H1 (cell line): ENCODE results near the gene DCDC2. TPM values are rescaled to one million over a fixed set of nuclear protein-coding genes. Genes with fewer than 3 reads are reported as not detected.

Experiments used
- polyA plus RNA-seq, 7 experiments: library from polyadenylated mRNA; depleted of rRNA in 3 of 7; stranded (reverse) in 5 of 7; unstranded in 2 of 7; fragments of >200 nt in 5 of 7; fragments of 200-250 nt in 2 of 7; gene quantifications; 1 replicate in 5 of 7; 2 replicates in 1 of 7; 4 replicates in 1 of 7; pipeline versions ENCODE4 v1.2.1 to v1.2.3, GENCODE V29; 2011 to 2013; ENCODE audit warnings: missing spikeins in 2 of 7, mixed read lengths in 2 of 7
- total RNA-seq: library from RNA; stranded (reverse); fragmentation: NEBNext Ultra II Directional; extraction: Animal tissue kit (Norgen Biotek cat#: 25700); gene quantifications from 2 replicates; pipeline ENCODE4 v1.2.1, GENCODE V29; 2021
- TF ChIP-seq, protein P1 (sequence below): fragments of 300-600 bp; sonication (generic); IDR thresholded peaks from 2 replicates; pipeline ENCODE4 v1.7.1; 2012; ENCODE audit warnings: low read length, moderate library complexity, mild to moderate bottlenecking, inconsistent platforms; ENCODE audit not compliant: insufficient replicate concordance

The DCDC2 gene
- total and polyA plus RNA-seq, 2 of the 8 experiments (the other 6 are each of a cell fraction or from before 2014, with no cell fraction given), result 0.03 to 0.15 TPM

GRCh38 chr6:24322924-24323323 lies 34.9 kb downstream of the DCDC2 start (continued):
- TF ChIP-seq, protein P1, sequence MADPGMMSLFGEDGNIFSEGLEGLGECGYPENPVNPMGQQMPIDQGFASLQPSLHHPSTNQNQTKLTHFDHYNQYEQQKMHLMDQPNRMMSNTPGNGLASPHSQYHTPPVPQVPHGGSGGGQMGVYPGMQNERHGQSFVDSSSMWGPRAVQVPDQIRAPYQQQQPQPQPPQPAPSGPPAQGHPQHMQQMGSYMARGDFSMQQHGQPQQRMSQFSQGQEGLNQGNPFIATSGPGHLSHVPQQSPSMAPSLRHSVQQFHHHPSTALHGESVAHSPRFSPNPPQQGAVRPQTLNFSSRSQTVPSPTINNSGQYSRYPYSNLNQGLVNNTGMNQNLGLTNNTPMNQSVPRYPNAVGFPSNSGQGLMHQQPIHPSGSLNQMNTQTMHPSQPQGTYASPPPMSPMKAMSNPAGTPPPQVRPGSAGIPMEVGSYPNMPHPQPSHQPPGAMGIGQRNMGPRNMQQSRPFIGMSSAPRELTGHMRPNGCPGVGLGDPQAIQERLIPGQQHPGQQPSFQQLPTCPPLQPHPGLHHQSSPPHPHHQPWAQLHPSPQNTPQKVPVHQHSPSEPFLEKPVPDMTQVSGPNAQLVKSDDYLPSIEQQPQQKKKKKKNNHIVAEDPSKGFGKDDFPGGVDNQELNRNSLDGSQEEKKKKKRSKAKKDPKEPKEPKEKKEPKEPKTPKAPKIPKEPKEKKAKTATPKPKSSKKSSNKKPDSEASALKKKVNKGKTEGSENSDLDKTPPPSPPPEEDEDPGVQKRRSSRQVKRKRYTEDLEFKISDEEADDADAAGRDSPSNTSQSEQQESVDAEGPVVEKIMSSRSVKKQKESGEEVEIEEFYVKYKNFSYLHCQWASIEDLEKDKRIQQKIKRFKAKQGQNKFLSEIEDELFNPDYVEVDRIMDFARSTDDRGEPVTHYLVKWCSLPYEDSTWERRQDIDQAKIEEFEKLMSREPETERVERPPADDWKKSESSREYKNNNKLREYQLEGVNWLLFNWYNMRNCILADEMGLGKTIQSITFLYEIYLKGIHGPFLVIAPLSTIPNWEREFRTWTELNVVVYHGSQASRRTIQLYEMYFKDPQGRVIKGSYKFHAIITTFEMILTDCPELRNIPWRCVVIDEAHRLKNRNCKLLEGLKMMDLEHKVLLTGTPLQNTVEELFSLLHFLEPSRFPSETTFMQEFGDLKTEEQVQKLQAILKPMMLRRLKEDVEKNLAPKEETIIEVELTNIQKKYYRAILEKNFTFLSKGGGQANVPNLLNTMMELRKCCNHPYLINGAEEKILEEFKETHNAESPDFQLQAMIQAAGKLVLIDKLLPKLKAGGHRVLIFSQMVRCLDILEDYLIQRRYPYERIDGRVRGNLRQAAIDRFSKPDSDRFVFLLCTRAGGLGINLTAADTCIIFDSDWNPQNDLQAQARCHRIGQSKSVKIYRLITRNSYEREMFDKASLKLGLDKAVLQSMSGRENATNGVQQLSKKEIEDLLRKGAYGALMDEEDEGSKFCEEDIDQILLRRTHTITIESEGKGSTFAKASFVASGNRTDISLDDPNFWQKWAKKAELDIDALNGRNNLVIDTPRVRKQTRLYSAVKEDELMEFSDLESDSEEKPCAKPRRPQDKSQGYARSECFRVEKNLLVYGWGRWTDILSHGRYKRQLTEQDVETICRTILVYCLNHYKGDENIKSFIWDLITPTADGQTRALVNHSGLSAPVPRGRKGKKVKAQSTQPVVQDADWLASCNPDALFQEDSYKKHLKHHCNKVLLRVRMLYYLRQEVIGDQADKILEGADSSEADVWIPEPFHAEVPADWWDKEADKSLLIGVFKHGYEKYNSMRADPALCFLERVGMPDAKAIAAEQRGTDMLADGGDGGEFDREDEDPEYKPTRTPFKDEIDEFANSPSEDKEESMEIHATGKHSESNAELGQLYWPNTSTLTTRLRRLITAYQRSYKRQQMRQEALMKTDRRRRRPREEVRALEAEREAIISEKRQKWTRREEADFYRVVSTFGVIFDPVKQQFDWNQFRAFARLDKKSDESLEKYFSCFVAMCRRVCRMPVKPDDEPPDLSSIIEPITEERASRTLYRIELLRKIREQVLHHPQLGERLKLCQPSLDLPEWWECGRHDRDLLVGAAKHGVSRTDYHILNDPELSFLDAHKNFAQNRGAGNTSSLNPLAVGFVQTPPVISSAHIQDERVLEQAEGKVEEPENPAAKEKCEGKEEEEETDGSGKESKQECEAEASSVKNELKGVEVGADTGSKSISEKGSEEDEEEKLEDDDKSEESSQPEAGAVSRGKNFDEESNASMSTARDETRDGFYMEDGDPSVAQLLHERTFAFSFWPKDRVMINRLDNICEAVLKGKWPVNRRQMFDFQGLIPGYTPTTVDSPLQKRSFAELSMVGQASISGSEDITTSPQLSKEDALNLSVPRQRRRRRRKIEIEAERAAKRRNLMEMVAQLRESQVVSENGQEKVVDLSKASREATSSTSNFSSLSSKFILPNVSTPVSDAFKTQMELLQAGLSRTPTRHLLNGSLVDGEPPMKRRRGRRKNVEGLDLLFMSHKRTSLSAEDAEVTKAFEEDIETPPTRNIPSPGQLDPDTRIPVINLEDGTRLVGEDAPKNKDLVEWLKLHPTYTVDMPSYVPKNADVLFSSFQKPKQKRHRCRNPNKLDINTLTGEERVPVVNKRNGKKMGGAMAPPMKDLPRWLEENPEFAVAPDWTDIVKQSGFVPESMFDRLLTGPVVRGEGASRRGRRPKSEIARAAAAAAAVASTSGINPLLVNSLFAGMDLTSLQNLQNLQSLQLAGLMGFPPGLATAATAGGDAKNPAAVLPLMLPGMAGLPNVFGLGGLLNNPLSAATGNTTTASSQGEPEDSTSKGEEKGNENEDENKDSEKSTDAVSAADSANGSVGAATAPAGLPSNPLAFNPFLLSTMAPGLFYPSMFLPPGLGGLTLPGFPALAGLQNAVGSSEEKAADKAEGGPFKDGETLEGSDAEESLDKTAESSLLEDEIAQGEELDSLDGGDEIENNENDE, result no peak
